Esophagus muscularis mucosa (tissue), 4 donors: ENCODE data around the gene BRD7. TPM values are rescaled to one million over a fixed set of nuclear protein-coding genes. Genes with fewer than 3 reads are reported as not detected.

Experiments used
- DNase-seq: peaks from one replicate; pipeline ENCODE4 v3.0.0-alpha.2; 2017; ENCODE audit errors: extremely low spot score
- H3K27ac ChIP-seq, 4 donors: fragments of 200-600 bp; sonication (generic); replicated peaks in 1 of 4; 1 replicate in 3 of 4; 2 replicates in 1 of 4; pipeline ENCODE4 v1.5.1; 2016 to 2019; ENCODE audit warnings: mild to moderate bottlenecking in 1 of 4
- H3K27me3 ChIP-seq, 4 donors: fragments of 200-600 bp; sonication (generic); one replicate each; pipeline versions ENCODE4 v1.5.1 to v1.6.0; 2016 to 2019
- H3K36me3 ChIP-seq, 4 donors: fragments of 200-600 bp; sonication (generic); one replicate each; pipeline ENCODE4 v1.5.1; 2016 to 2019
- H3K4me1 ChIP-seq, 4 donors: fragments of 200-600 bp; sonication (generic); one replicate each; pipeline ENCODE4 v1.5.1; 2016 to 2019
- H3K4me3 ChIP-seq, 4 donors: fragments of 200-600 bp; sonication (generic); 1 replicate in 2 of 4; 2 replicates in 2 of 4; pipeline ENCODE4 v1.5.1; 2016 to 2019; ENCODE audit warnings: mild to moderate bottlenecking in 4 of 4, moderate library complexity in 1 of 4
- H3K9me3 ChIP-seq, 4 donors: fragments of 200-600 bp; sonication (generic); 1 replicate in 3 of 4; 2 replicates in 1 of 4; pipeline ENCODE4 v1.5.1; 2016 to 2019
- EP300 ChIP-seq: sonication (generic); formaldehyde crosslinking; IDR thresholded peaks from one replicate; pipeline ENCODE4 v1.6.1; 2017; ENCODE audit warnings: antibody characterized with exemption
- POLR2A ChIP-seq: fragments of 450-650 bp; IDR thresholded peaks from one replicate; pipeline ENCODE4 v1.6.1; 2017; ENCODE audit warnings: antibody characterized with exemption, moderate library complexity, mild to moderate bottlenecking, low read depth
- POLR2AphosphoS5 ChIP-seq, 2 donors: sonication (generic); formaldehyde crosslinking; IDR thresholded peaks; one replicate each; pipeline ENCODE4 v1.6.1; 2017; ENCODE audit warnings: antibody characterized with exemption in 2 of 2
- WGBS: methylation state at CpG from one replicate; pipeline ENCODE4 v1.1.5; 2018; 5-methylcytosine and 5-hydroxymethylcytosine counted together
- intact Hi-C: fragments of 100-400 bp; cut with DNase I; formaldehyde crosslinking; loops from one replicate; pipeline ENCODE4 v1.15.1; 2023
- total RNA-seq, 4 donors: library from RNA; depleted of rRNA; stranded (reverse); fragments of >200 nt; gene quantifications; one replicate each; pipeline versions ENCODE4 v1.1.0 to v1.2.1, GENCODE V29; 2016
- TF ChIP-seq, protein P1 (sequence below), 3 experiments: fragments of 200-600 bp in 2 of 3; fragments of 450-650 bp in 1 of 3; sonication (generic) in 2 of 3; IDR thresholded peaks; one replicate each; pipeline ENCODE4 v1.5.1; 2017 to 2019; ENCODE audit warnings: antibody characterized with exemption in 3 of 3, mild to moderate bottlenecking in 2 of 3, moderate library complexity in 1 of 3

Gene BRD7
- total RNA-seq, 4 donors from 2014 or later = 49.5 to 68.1 (median 56.5) TPM

DNA sequence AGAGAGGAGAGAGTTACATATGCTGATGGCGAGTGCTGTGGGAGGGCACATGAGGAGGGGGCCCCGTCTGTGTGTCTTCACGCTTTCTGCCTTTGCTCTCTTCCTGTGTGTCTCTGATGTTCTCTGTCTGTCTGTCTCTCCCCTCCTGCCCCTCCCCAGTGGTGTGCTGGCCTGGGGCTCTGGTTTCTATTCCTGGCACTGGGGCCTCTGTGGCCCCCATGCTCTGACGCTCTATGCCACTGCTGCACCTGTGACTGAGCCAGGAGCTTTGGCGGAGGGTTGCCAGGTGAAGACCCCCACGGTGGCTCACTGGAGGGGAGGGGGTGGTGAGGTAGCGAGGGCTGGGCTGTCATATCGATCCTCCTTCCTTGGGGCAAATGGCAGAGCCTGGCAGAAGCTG lies 24.6 kb upstream of the BRD7 start:
- Histone ChIP-seq H3K27ac (no peak overlapping the region), H3K36me3 (no peaks in the 10 kb centered on the region), H3K4me1 (no peaks in the 10 kb centered on the region), H3K4me3 (no peak overlapping the region), H3K27me3 (no peaks in the 10 kb centered on the region), H3K9me3 (no peaks in the 10 kb centered on the region)
- 68% methylated on average over 5 of the region's 8 CpGs for WGBS
- DNase-seq = no peak
- intact Hi-C loops = no loop called here
- TF ChIP-seq POLR2AphosphoS5 (IDR thresholded peaks at IDR 0.05) (no peak), EP300 (no peak), POLR2A (no peak)
- TF ChIP-seq, protein P1, sequence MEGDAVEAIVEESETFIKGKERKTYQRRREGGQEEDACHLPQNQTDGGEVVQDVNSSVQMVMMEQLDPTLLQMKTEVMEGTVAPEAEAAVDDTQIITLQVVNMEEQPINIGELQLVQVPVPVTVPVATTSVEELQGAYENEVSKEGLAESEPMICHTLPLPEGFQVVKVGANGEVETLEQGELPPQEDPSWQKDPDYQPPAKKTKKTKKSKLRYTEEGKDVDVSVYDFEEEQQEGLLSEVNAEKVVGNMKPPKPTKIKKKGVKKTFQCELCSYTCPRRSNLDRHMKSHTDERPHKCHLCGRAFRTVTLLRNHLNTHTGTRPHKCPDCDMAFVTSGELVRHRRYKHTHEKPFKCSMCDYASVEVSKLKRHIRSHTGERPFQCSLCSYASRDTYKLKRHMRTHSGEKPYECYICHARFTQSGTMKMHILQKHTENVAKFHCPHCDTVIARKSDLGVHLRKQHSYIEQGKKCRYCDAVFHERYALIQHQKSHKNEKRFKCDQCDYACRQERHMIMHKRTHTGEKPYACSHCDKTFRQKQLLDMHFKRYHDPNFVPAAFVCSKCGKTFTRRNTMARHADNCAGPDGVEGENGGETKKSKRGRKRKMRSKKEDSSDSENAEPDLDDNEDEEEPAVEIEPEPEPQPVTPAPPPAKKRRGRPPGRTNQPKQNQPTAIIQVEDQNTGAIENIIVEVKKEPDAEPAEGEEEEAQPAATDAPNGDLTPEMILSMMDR (IDR thresholded peaks at IDR 0.05) = no peak

GRCh38 chr16:50390914-50391716 lies 22.3 kb upstream of the BRD7 start:
- Histone ChIP-seq H3K9me3 (no peaks in the 10 kb centered on the region), H3K27ac (no peak overlapping the region), H3K27me3 (no peaks in the 10 kb centered on the region), H3K4me1 (no peaks in the 10 kb centered on the region), H3K4me3 (no peak overlapping the region), H3K36me3 (no peaks in the 10 kb centered on the region)
- intact Hi-C loops = no loop called here
- TF ChIP-seq EP300 (no peak), POLR2A (no peak), POLR2AphosphoS5 (IDR thresholded peaks at IDR 0.05) (no peak)
- TF ChIP-seq, protein P1 (IDR thresholded peaks at IDR 0.05) = no peak
- DNase-seq = no peak
- WGBS = 85% methylated on average over 28 of the region's 30 CpGs

DNA sequence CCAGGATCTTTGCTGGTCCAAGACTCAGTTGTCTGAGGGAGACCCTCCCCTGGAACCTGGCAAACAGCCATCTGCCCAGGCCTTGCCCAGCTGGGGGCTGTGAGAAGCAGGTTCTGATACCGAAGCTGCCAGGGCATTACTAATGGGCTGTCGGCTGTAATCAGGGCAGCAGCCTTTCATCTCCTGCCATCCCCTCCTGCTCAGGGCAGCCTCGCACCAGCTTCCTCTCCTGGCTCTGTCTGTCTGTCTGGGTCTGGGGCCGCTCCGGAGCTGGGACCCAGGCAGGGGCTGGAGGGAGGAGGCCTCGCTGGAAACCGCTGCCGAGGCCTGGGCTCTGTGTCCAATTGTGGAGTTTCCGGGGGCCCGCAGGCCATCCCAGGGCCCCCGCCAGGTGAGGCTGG lies 21.6 kb upstream of the BRD7 start:
- 69% methylated on average over 7 of the region's 11 CpGs for WGBS

GRCh38 chr16:50389900-50390299 lies 21.1 kb upstream of the BRD7 start:
- TF ChIP-seq POLR2A (no peak), POLR2AphosphoS5 (IDR thresholded peaks at IDR 0.05) (no peak), EP300 (no peak)
- TF ChIP-seq, protein P1 (IDR thresholded peaks at IDR 0.05) = no peak
- intact Hi-C loops = loop anchor here (10.0 kb wide), 1 partner anchor 125 kb away; no protein-coding TSS in a partner anchor
- WGBS = 93% methylated on average over 4 of the region's 4 CpGs

More for the DNA sequence above, 21.6 kb upstream of the BRD7 start:
- DNase-seq = no peak
- Histone ChIP-seq H3K4me3 (no peak overlapping the region), H3K36me3 (no peaks in the 10 kb centered on the region), H3K9me3 (no peaks in the 10 kb centered on the region), H3K4me1 (no peaks in the 10 kb centered on the region), H3K27ac (no peak overlapping the region), H3K27me3 (no peaks in the 10 kb centered on the region)
- no peak for TF ChIP-seq EP300
- TF ChIP-seq POLR2AphosphoS5 (IDR thresholded peaks at IDR 0.05) = no peak
- TF ChIP-seq POLR2A = no peak
- TF ChIP-seq, protein P1 (IDR thresholded peaks at IDR 0.05) = no peak
- intact Hi-C loops = no loop called here

GRCh38 chr16:50388496-50388895 lies 19.7 kb upstream of the BRD7 start:
- Histone ChIP-seq H3K36me3 (no peaks in the 10 kb centered on the region), H3K27ac (no peak overlapping the region), H3K27me3 (no peaks in the 10 kb centered on the region), H3K9me3 (no peaks in the 10 kb centered on the region), H3K4me1 (no peaks in the 10 kb centered on the region), H3K4me3 (no peak overlapping the region)
- no peak for DNase-seq
- TF ChIP-seq EP300 (no peak), POLR2A (no peak), POLR2AphosphoS5 (IDR thresholded peaks at IDR 0.05) (no peak)
- TF ChIP-seq, protein P1 (IDR thresholded peaks at IDR 0.05) = no peak
- intact Hi-C loops = loop anchor here (10.0 kb wide), 1 partner anchor 126 kb away; no protein-coding TSS in a partner anchor
- 91% methylated on average over 1 of the region's 1 CpG for WGBS

More at GRCh38 chr16:50389900-50390299, 21.1 kb upstream of the BRD7 start:
- no peaks in the 10 kb centered on the region for H3K36me3 ChIP-seq
- no peaks in the 10 kb centered on the region for H3K4me1 ChIP-seq
- H3K4me3 ChIP-seq = no peak overlapping the region
- no peak overlapping the region for H3K27ac ChIP-seq
- no peak for DNase-seq
- no peaks in the 10 kb centered on the region for H3K27me3 ChIP-seq
- no peaks in the 10 kb centered on the region for H3K9me3 ChIP-seq
